IPS-15b (cell line): Measurements from ENCODE around the gene GPR107.

ENCODE experiments used
- H3K27me3 ChIP-seq: one replicate; pipeline ENCODE4 v1.6.1; 2013; ENCODE audit warnings: low read length; ENCODE audit not compliant: control insufficient read depth, insufficient read depth
- H3K36me3 ChIP-seq: one replicate; pipeline ENCODE4 v1.6.1; 2013; ENCODE audit warnings: low read length; ENCODE audit not compliant: control insufficient read depth, insufficient read depth
- H3K4me1 ChIP-seq: one replicate; pipeline ENCODE4 v1.6.1; 2013; ENCODE audit warnings: mild to moderate bottlenecking, low read length; ENCODE audit not compliant: control insufficient read depth, insufficient read depth
- H3K4me3 ChIP-seq: one replicate; pipeline ENCODE4 v1.5.1; 2013; ENCODE audit warnings: low read depth, low read length
- H3K9ac ChIP-seq: one replicate; pipeline ENCODE4 v1.6.1; 2013; ENCODE audit warnings: low read depth, mild to moderate bottlenecking, low read length
- H3K9me3 ChIP-seq: one replicate; pipeline ENCODE4 v1.6.1; 2013; ENCODE audit warnings: mild to moderate bottlenecking, low read length; ENCODE audit not compliant: control insufficient read depth, insufficient read depth

The GPR107 gene

GRCh38 chr9:130129432-130130061, 75.8 kb downstream of the GPR107 start:
- Histone ChIP-seq H3K9me3 (no peaks in the 10 kb centered on the region), H3K27me3 (no peaks in the 10 kb centered on the region), H3K9ac (no peak overlapping the region), H3K4me3 (no peak overlapping the region), H3K4me1 (no peaks in the 10 kb centered on the region), H3K36me3 (peaks cover 11% of the 10 kb centered on the region)

DNA sequence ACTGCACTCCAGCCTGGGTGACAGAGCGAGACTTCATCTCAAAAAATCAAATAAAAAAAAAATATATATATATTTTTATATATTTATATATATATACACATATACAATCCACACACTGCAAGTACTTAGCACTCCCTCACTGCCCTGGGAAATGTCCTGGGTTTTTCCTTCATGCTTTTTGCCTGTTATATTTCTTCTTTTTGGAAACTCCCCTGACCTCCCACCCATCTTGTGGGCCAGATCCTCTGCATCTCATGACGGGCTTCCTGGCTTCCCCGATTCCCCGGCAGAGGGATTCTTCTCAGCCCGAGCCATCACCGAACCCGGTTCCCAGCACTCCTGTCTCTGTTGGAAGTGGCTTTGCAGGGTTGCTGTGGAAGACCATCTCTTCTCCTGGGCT, 79.0 kb downstream of the GPR107 start:
- H3K9me3 ChIP-seq, result no peaks in the 10 kb centered on the region
- no peak overlapping the region for H3K9ac ChIP-seq
- no peaks in the 10 kb centered on the region for H3K27me3 ChIP-seq
- H3K4me1 ChIP-seq, result peaks cover 2% of the 10 kb centered on the region
- no peak overlapping the region for H3K4me3 ChIP-seq
- peaks cover 11% of the 10 kb centered on the region for H3K36me3 ChIP-seq

- peaks cover 14% of the 10 kb centered on the region for H3K4me1 ChIP-seq
- peaks cover 3% of the 10 kb centered on the region for H3K36me3 ChIP-seq
- H3K9me3 ChIP-seq, result no peaks in the 10 kb centered on the region
- H3K4me3 ChIP-seq, result no peak overlapping the region
- H3K9ac ChIP-seq, result no peak overlapping the region
- H3K27me3 ChIP-seq, result no peaks in the 10 kb centered on the region
Observed at GRCh38 chr9:130137081-130137640, 83.5 kb downstream of the GPR107 start.

GRCh38 chr9:130137641-130138081, 84.0 kb downstream of the GPR107 start:
- Histone ChIP-seq H3K9ac (no peak overlapping the region), H3K4me3 (no peak overlapping the region), H3K27me3 (no peaks in the 10 kb centered on the region), H3K36me3 (peaks cover 3% of the 10 kb centered on the region), H3K9me3 (no peaks in the 10 kb centered on the region), H3K4me1 (peaks cover 14% of the 10 kb centered on the region)

DNA sequence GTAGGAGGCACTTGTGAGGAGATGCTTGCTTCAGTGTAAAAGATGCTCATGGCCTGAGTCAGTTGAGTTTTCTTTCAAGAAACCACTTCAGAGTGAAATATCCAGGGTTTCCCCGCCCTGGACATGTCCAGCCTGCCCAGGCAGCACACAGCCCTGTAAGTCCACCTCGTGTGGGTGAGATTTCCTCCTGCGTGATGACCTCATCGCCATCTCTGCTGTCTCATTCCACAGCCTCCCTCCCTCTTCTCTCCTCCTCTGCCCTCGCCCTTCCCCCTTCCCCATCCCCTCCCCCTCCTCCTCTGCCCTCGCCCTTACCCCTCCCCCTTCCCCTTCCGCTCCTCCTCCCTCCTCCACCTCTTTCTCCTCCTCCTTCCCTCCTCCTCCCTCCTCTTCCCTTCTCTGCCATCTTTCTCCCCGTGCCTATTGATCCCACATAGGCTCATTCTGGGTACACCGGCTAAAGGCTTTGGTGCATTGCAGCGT, 84.5 kb downstream of the GPR107 start:
- H3K9ac ChIP-seq, result no peak overlapping the region
- no peak overlapping the region for H3K4me3 ChIP-seq
- H3K36me3 ChIP-seq, result peaks cover 2% of the 10 kb centered on the region
- H3K4me1 ChIP-seq, result peaks cover 18% of the 10 kb centered on the region
- no peaks in the 10 kb centered on the region for H3K27me3 ChIP-seq
- no peaks in the 10 kb centered on the region for H3K9me3 ChIP-seq

DNA sequence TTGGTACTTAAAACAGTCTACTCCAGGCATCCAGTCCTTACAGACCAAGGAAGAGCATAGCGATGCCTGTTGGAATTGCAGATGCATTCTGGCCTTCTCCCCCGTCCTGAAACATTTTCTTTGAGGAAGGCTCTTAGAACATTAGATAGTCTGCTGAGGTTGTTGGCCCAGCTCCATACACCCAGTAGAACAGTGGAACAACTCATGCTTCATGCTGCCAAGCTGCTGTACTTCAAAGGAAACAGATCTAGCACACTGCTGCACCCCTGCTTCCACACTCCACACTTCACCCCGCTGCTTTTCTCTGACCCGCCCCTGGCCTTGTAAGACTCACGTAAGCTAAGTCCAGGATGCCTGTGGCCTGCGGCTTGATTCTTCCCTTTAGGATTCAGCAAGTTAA, 85.1 kb downstream of the GPR107 start:
- no peak overlapping the region for H3K9ac ChIP-seq
- no peaks in the 10 kb centered on the region for H3K36me3 ChIP-seq
- no peaks in the 10 kb centered on the region for H3K27me3 ChIP-seq
- no peak overlapping the region for H3K4me3 ChIP-seq
- no peaks in the 10 kb centered on the region for H3K9me3 ChIP-seq
- peaks cover 18% of the 10 kb centered on the region for H3K4me1 ChIP-seq

DNA sequence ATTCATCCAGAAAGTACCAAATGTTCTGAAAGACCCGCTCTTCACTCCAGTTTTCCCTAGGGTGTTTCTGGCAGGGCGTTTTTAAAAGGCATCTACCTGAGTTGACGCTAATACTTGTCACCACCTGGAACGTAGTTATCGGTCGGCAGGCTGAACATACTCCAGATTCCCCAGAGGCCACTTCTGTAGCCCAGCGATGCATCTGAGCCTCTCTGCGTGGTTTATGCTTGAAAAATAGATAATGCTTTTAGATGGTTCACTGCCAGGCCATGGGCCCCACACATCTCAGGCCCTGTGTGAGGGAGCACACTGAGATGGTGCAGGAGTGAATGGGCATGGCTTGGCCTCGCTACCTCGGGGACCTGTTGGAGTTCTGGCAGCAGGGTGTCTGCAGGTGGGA, 85.5 kb downstream of the GPR107 start:
- Histone ChIP-seq H3K36me3 (no peaks in the 10 kb centered on the region), H3K9ac (no peak overlapping the region), H3K27me3 (no peaks in the 10 kb centered on the region), H3K4me1 (peaks cover 18% of the 10 kb centered on the region), H3K9me3 (no peaks in the 10 kb centered on the region), H3K4me3 (no peak overlapping the region)

- no peaks in the 10 kb centered on the region for H3K36me3 ChIP-seq
- H3K4me1 ChIP-seq, result peaks cover 18% of the 10 kb centered on the region
- no peak overlapping the region for H3K4me3 ChIP-seq
- no peaks in the 10 kb centered on the region for H3K27me3 ChIP-seq
- H3K9ac ChIP-seq, result no peak overlapping the region
- no peaks in the 10 kb centered on the region for H3K9me3 ChIP-seq
Observed at GRCh38 chr9:130140706-130141105, 87.0 kb downstream of the GPR107 start.

DNA sequence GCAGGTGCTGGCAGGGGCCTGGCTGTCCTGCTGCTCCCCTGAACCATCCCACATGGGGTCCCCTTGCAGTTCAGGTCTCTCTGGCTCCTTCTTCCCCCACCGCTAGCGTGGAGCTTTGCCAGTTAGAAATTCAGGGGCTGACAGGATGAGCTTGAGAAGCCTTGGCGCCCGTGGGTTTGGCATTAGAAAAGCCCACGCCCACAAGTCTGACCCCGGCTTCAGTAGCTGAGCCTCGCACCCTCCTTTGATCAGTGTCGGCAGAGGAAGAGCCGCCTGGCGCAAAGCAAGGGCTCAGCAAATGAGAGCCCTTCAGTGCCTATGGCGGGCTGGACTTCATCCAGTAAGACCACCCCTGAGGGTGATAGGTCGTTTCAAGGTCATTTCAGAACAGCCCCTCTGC, 88.3 kb downstream of the GPR107 start:
- Histone ChIP-seq H3K4me1 (peaks cover 18% of the 10 kb centered on the region), H3K27me3 (no peaks in the 10 kb centered on the region), H3K9me3 (no peaks in the 10 kb centered on the region), H3K9ac (no peak overlapping the region), H3K4me3 (no peak overlapping the region), H3K36me3 (no peaks in the 10 kb centered on the region)

DNA sequence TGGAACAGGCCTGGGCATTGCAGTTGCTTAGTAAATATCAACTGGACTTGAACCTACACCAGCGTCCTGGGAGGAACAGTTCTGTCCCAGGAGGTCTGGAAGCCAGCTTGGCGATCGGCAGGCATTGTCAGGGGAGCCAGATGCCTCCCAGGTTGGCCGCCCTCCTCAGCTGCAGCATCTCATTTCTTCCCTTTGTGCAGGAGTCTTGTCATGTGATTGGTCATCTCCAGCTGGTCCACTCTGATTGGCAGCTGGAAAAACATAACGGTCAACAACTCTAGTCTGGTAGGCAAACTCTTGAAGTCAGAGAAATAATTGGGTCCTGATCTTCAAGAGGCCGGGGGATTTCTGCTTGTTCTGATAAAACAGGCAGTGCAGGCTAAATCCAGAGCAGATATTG, 88.9 kb downstream of the GPR107 start:
- peak overlapping the region; percentile 47 for H3K9ac ChIP-seq
- no peak overlapping the region for H3K4me3 ChIP-seq
- H3K4me1 ChIP-seq, result peaks cover 17% of the 10 kb centered on the region
- H3K27me3 ChIP-seq, result no peaks in the 10 kb centered on the region
- no peaks in the 10 kb centered on the region for H3K9me3 ChIP-seq
- no peaks in the 10 kb centered on the region for H3K36me3 ChIP-seq

DNA sequence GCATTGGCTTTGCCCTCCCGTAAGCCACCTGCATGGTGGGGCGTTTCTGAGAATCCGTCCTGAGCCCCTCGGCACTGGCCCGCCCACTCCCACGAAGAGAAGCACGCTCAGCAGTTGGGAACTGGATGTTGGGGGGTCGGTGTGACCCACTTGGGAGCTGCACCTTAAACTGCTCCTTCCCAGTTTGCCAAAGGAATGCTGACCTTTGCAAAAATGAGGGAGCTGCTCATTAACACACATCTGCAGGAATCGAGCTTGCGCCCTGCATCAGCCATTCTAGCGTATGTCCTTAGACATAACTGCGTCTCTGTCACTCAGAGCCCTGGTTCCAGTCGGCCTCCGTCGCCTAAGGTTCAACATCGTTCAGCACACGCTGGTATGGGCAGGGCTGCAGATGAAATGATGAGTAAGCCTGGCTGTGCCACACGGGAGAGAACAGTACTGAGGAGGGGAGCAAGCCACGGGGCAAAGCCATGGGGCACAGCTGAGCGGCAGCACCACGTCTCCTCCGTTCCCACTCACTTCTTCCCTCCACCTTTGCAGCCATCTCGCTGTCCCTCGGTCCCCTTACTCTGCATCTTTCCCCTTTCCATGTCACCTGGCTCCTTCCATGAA, 89.7 kb downstream of the GPR107 start:
- no peak overlapping the region for H3K4me3 ChIP-seq
- no peaks in the 10 kb centered on the region for H3K9me3 ChIP-seq
- no peaks in the 10 kb centered on the region for H3K36me3 ChIP-seq
- peaks cover 12% of the 10 kb centered on the region for H3K4me1 ChIP-seq
- peak overlapping the region; percentile 47 for H3K9ac ChIP-seq
- no peaks in the 10 kb centered on the region for H3K27me3 ChIP-seq

DNA sequence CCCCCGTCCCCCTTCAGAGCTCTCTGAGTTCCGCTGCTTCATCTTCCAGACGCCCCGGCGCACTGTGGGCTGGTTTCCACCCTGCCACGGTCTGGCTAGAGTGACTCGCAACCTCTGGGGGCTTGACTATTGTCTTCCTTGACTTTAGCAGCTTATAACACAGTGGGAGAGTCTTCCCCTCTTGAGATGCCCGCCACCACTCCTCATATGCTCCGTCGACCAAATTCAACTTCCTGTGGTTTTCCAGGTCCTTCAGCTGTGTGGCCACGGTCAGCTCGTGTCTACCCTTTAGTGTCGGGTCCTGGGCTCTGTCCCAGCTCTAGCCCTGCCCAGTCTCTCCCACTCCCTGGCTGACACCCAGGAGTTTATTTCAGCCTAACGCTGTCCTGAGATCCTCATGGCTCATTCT, 90.3 kb downstream of the GPR107 start:
- no peaks in the 10 kb centered on the region for H3K36me3 ChIP-seq
- H3K4me3 ChIP-seq, result no peak overlapping the region
- H3K9ac ChIP-seq, result no peak overlapping the region
- peaks cover 6% of the 10 kb centered on the region for H3K4me1 ChIP-seq
- no peaks in the 10 kb centered on the region for H3K27me3 ChIP-seq
- no peaks in the 10 kb centered on the region for H3K9me3 ChIP-seq
